Endothelial cell of umbilical vein (primary cell): ENCODE data around the gene EGFL7. TPM values are rescaled to one million over a fixed set of nuclear protein-coding genes. Genes with fewer than 3 reads are reported as not detected.

Experiments
- BruUV-seq: library from RNA; stranded (reverse); fragments of 400-500 nt; replicated peaks from 2 replicates; lab custom pipeline; 2021; lab: Mats Ljungman, UMichigan
- CTCF ChIA-PET: fragments of 300-600, 350-600 bp; sonication (Branson Sonifier 250); formaldehyde crosslinking; loops from one replicate; lab custom pipeline; 2021; ENCODE audit warnings: antibody characterized with exemption, inconsistent platforms; lab: Charles Lee
- POLR2A ChIA-PET: fragments of 300-600, 350-600 bp; sonication (Branson Sonifier 250); formaldehyde crosslinking; loops from one replicate; lab custom pipeline; 2021; ENCODE audit warnings: antibody characterized with exemption, inconsistent platforms; lab: Charles Lee
- DNase-seq: peaks from one replicate; pipeline ENCODE4 v3.0.0-alpha.2; 2011; ENCODE audit warnings: low read depth, low spot score
- FAIRE-seq: peaks from 2 replicates; lab custom pipeline; 2011; peaks lifted over from hg19 to GRCh38; lab: Jason Lieb, UNC
- H2AFZ ChIP-seq: 2 replicates; pipeline ENCODE4 v1.6.0; 2012; ENCODE audit warnings: low read depth, low read length, control low read depth, inconsistent platforms
- H3K27ac ChIP-seq: 2 replicates; pipeline ENCODE4 v1.5.1; 2011; ENCODE audit warnings: low read depth, mild to moderate bottlenecking, control low read depth, low read length, moderate library complexity; ENCODE audit not compliant: insufficient read depth
- H3K27me3 ChIP-seq, 2 experiments: 2 replicates each; pipeline versions ENCODE4 v1.6.0 to v1.6.1; 2011; ENCODE audit warnings: low read length in 2 of 2, mixed read lengths in 1 of 2; ENCODE audit not compliant: control insufficient read depth in 2 of 2, insufficient read depth in 2 of 2
- H3K36me3 ChIP-seq, 2 experiments: 2 replicates in 1 of 2; 3 replicates in 1 of 2; pipeline ENCODE4 v1.5.1; 2011; ENCODE audit warnings: low read length in 2 of 2, mild to moderate bottlenecking in 1 of 2, moderate library complexity in 1 of 2; ENCODE audit not compliant: control insufficient read depth in 2 of 2, insufficient read depth in 2 of 2; ENCODE audit errors: extremely low read depth in 1 of 2
- H3K4me1 ChIP-seq: 3 replicates; pipeline ENCODE4 v1.5.1; 2011; ENCODE audit warnings: mild to moderate bottlenecking, low read length; ENCODE audit not compliant: control insufficient read depth, insufficient read depth; ENCODE audit errors: extremely low read depth
- H3K4me2 ChIP-seq: 2 replicates; pipeline ENCODE4 v1.6.1; 2011; ENCODE audit warnings: low read length, control low read depth, mixed read lengths; ENCODE audit not compliant: insufficient read depth
- H3K4me3 ChIP-seq, 3 experiments: fragments of 200-600 bp in 1 of 3; sonication (generic), shearing (Covaris generic) in 1 of 3; replicated peaks in 1 of 3; 2 replicates each; pipeline ENCODE4 v1.5.1; 2011 to 2016; ENCODE audit warnings: control low read depth in 3 of 3, low read length in 3 of 3, mild to moderate bottlenecking in 2 of 3, inconsistent platforms in 1 of 3, low read depth in 1 of 3, moderate library complexity in 1 of 3; ENCODE audit not compliant: insufficient read depth in 1 of 3
- H3K79me2 ChIP-seq: 2 replicates; pipeline ENCODE4 v1.6.0; 2012; ENCODE audit warnings: low read length, inconsistent platforms; ENCODE audit not compliant: control insufficient read depth, insufficient read depth
- H3K9ac ChIP-seq: replicated peaks from 2 replicates; pipeline ENCODE3; 2011; ENCODE audit warnings: low read length, control low read depth; ENCODE audit not compliant: insufficient read depth; ENCODE audit errors: extremely low read depth
- H3K9me1 ChIP-seq: replicated peaks from 3 replicates; pipeline ENCODE4 v1.6.0; 2011; ENCODE audit warnings: mild to moderate bottlenecking, low read length; ENCODE audit not compliant: control insufficient read depth, insufficient read depth; ENCODE audit errors: extremely low read depth
- H3K9me3 ChIP-seq: replicated peaks from 2 replicates; pipeline ENCODE4 v1.5.1; 2012; ENCODE audit warnings: low read length, inconsistent platforms; ENCODE audit not compliant: control insufficient read depth, insufficient read depth
- H4K20me1 ChIP-seq: replicated peaks from 2 replicates; pipeline ENCODE3; 2011; ENCODE audit warnings: mild to moderate bottlenecking, low read length; ENCODE audit not compliant: control insufficient read depth, insufficient read depth; ENCODE audit errors: extremely low read depth
- CTCF ChIP-seq, 2 donors: IDR thresholded peaks; 1 replicate in 1 of 2; 2 replicates in 1 of 2; pipeline ENCODE4 v1.5.1; 2011; ENCODE audit warnings: low read length in 2 of 2, mild to moderate bottlenecking in 2 of 2, moderate library complexity in 2 of 2, control low read depth in 1 of 2, inconsistent platforms in 1 of 2, low read depth in 1 of 2; ENCODE audit not compliant: insufficient read depth in 1 of 2; ENCODE audit errors: extremely low read depth in 1 of 2
- FOS ChIP-seq: IDR thresholded peaks from 2 replicates; pipeline ENCODE4 v1.6.1; 2011; ENCODE audit warnings: mild to moderate bottlenecking, low read length, moderate library complexity, borderline replicate concordance; ENCODE audit not compliant: insufficient read depth
- GATA2 ChIP-seq: IDR thresholded peaks from 2 replicates; pipeline ENCODE4 v1.7.0; 2011; ENCODE audit warnings: low read depth, mild to moderate bottlenecking, moderate library complexity, mixed read lengths, low read length; ENCODE audit not compliant: insufficient read length, insufficient read depth
- JUN ChIP-seq: IDR thresholded peaks from 2 replicates; pipeline ENCODE4 v1.6.1; 2011; ENCODE audit warnings: borderline replicate concordance, low read depth; ENCODE audit not compliant: insufficient read length, insufficient read depth
- MYC ChIP-seq: IDR thresholded peaks from one replicate; pipeline ENCODE4 v1.6.1; 2011; ENCODE audit warnings: mild to moderate bottlenecking, low read depth, low read length
- POLR2A ChIP-seq: IDR thresholded peaks from 2 replicates; pipeline ENCODE4 v1.6.1; 2012; ENCODE audit warnings: low read depth, mild to moderate bottlenecking, control low read depth, low read length
- POLR2AphosphoS5 ChIP-seq: IDR thresholded peaks from 2 replicates; pipeline ENCODE4 v1.6.1; 2012; ENCODE audit warnings: low read depth, mild to moderate bottlenecking, control low read depth, low read length, moderate library complexity; ENCODE audit not compliant: insufficient read depth
- dilution Hi-C: fragments of 300-500 bp; cut with MboI; formaldehyde crosslinking; loops from one replicate; pipeline ENCODE4 v1.15.0; 2019; ENCODE audit warnings: low sequenced_read_pairs; ENCODE audit not compliant: extremely low pct_ligation_motif_present
- intact Hi-C: fragments of 100-400 bp; cut with micrococcal nuclease; formaldehyde crosslinking; loops from one replicate; pipeline ENCODE4 v1.10.0; 2022
- polyA plus RNA-seq, 4 experiments: library from polyadenylated mRNA; depleted of rRNA in 3 of 4; stranded (reverse) in 3 of 4; unstranded in 1 of 4; fragments of >200 nt; gene quantifications; 2 replicates each; pipeline versions ENCODE4 v1.2.1 to v1.2.3, GENCODE V29; 2011 to 2012; ENCODE audit warnings: missing spikeins in 1 of 4
- total RNA-seq: library from RNA; stranded (reverse); gene quantifications from 2 replicates; pipeline ENCODE4 v1.2.3, GENCODE V29; 2021

The EGFL7 gene
- total and polyA plus RNA-seq, 2 donors (not counting 3 experiments of a cell fraction or from before 2014, with no cell fraction given): 1,043 to 1,377 TPM

- dilution Hi-C loops (no loop called here), intact Hi-C loops (loop anchor here (5.0 kb wide), 1 partner anchor 42 kb away; the partner anchor contains the start of gene DIPK1B)
- no TSS peak for BruUV-seq
- Histone ChIP-seq H3K9me3 (no peaks in the 10 kb centered on the region), H3K27me3 (no peaks in the 10 kb centered on the region), H3K4me2 (no peak overlapping the region), H3K9me1 (no peaks in the 10 kb centered on the region), H4K20me1 (no peaks in the 10 kb centered on the region), H3K36me3 (peaks cover 34 to 67% of the 10 kb centered on the region in 2 experiments), H3K9ac (peak overlapping the region; percentile 79), H3K4me1 (peaks cover 15% of the 10 kb centered on the region), H3K79me2 (peaks cover 47% of the 10 kb centered on the region), H3K27ac (peak overlapping the region; percentile 78), H3K4me3 (peak overlapping the region in 2 of 3 experiments; percentile 65 to 83), H2AFZ (no peak overlapping the region)
- peak; percentile 79 for TF ChIP-seq POLR2AphosphoS5
- no peak for TF ChIP-seq MYC
- TF ChIP-seq POLR2A: peak; percentile 31
- no peak for TF ChIP-seq JUN
- no peak for TF ChIP-seq CTCF (IDR thresholded peaks at IDR 0.05; ENCODE audit: extremely low read depth in 1 of 2, insufficient read depth in 1 of 2, low read depth in 1 of 2, low read length in 2 of 2)
- peak; percentile 3 for TF ChIP-seq GATA2
- no peak for TF ChIP-seq FOS
- DNase-seq: peak; percentile 45
- POLR2A ChIA-PET: interaction anchor here (9.9 kb wide), 1 partner anchor 23 kb away, joined by 161 read pairs; no protein-coding TSS in a partner anchor
- peak; percentile 50 for FAIRE-seq
- CTCF ChIA-PET: interaction anchor here (1.3 to 3.4 kb wide), 2 partner anchors 24 to 28 kb away, joined by 4 to 20 read pairs; no protein-coding TSS in a partner anchor
These were observed 7.2 kb downstream of the EGFL7 start for GRCh38 chr9:136669791-136670464.
